Adrenal gland (tissue), 12 donors: ENCODE results near the gene EMC1. TPM values are rescaled to one million over a fixed set of nuclear protein-coding genes. Genes with fewer than 3 reads are reported as not detected.
"Not testable (repeated sequence)": the region's sequence is repeated elsewhere in the genome, so short reads cannot be mapped to it uniquely, and the experiment has no call there.

Experiments
- DNase-seq, 7 donors: peaks; one replicate each; pipeline ENCODE4 v3.0.0-alpha.2; 2019 to 2020
- H3K27ac ChIP-seq, 5 donors: fragments of 200-600 bp; sonication (generic) in 4 of 5; 1 replicate in 3 of 5; 2 replicates in 2 of 5; pipeline versions ENCODE4 v1.5.1 to v1.8.0; 2016 to 2020; ENCODE audit warnings: mild to moderate bottlenecking in 1 of 5
- H3K27me3 ChIP-seq: fragments of 200-600 bp; 2 replicates; pipeline ENCODE4 v1.8.0; 2021
- H3K36me3 ChIP-seq, 2 donors: fragments of 200-600 bp; replicated peaks in 1 of 2; 1 replicate in 1 of 2; 2 replicates in 1 of 2; pipeline versions ENCODE4 v1.5.1 to v1.8.0; 2018 to 2022
- H3K4me1 ChIP-seq, 2 donors: fragments of 200-600 bp; replicated peaks in 1 of 2; 1 replicate in 1 of 2; 2 replicates in 1 of 2; pipeline versions ENCODE4 v1.5.1 to v1.8.0; 2018 to 2021
- H3K4me3 ChIP-seq, 4 donors: fragments of 200-600 bp; sonication (generic) in 3 of 4; one replicate each; pipeline ENCODE4 v1.5.1; 2016 to 2018
- H3K9me3 ChIP-seq, 3 donors: fragments of 200-600 bp; sonication (generic) in 1 of 3; replicated peaks in 1 of 3; 1 replicate in 2 of 3; 2 replicates in 1 of 3; pipeline versions ENCODE4 v1.5.1 to v1.8.0; 2016 to 2021
- CTCF ChIP-seq, 6 experiments: fragments of 450-650 bp in 4 of 6; fragments of 200-600 bp in 2 of 6; sonication (generic) in 1 of 6; IDR thresholded peaks; 1 replicate in 5 of 6; 2 replicates in 1 of 6; pipeline versions ENCODE4 v1.5.1 to v1.8.0; 2016 to 2021; ENCODE audit warnings: antibody characterized with exemption in 6 of 6, mild to moderate bottlenecking in 2 of 6, moderate library complexity in 1 of 6
- POLR2A ChIP-seq, 2 donors: fragments of 450-650 bp; IDR thresholded peaks; one replicate each; pipeline ENCODE4 v1.6.1; 2017; ENCODE audit warnings: antibody characterized with exemption in 2 of 2, mild to moderate bottlenecking in 2 of 2, moderate library complexity in 1 of 2
- WGBS, 4 donors: extraction: QIAGEN DNeasy Blood & Tissue Kit in 2 of 4; methylation state at CpG; one replicate each; pipeline versions ENCODE4 v1.1.5 to v1.1.7; 2013 to 2017; 5-methylcytosine and 5-hydroxymethylcytosine counted together
- intact Hi-C, 2 donors: fragments of 100-400 bp; cut with DNase I; formaldehyde crosslinking; loops; one replicate each; pipeline versions ENCODE4 v1.14.1 to v1.15.0; 2022 to 2023
- polyA plus RNA-seq, 3 donors: library from polyadenylated mRNA; stranded (reverse); fragments of 200-250 nt in 2 of 3; fragments of 350-450 nt in 1 of 3; fragmentation: Illumina TruSeq in 1 of 3; extraction: RNeasy Lipid Tissue Mini Kit (QIAGEN cat#74804) in 1 of 3; gene quantifications; one replicate each; pipeline ENCODE4 v1.2.3, GENCODE V29; 2013 to 2014
- total RNA-seq, 9 donors: library from RNA; depleted of rRNA in 4 of 9; stranded (reverse); fragments of >200 nt in 4 of 9; fragments of 120-200 nt in 1 of 9; fragmentation: NEBNext Ultra II Directional in 1 of 9; extraction: Animal tissue kit (Norgen Biotek cat#: 25700) in 1 of 9; gene quantifications; one replicate each; pipeline versions ENCODE4 v1.1.0 to v1.2.4, GENCODE V29; 2013 to 2023
- donor health status: healthy with polysubstance abuse.
- donor health status: Bipolar disorder and iron deficiency.
- donor health status: DM: yes; HTN: yes; CAD: no.
- donor health status: DM: no; HTN: no; CAD: no.
- donor health status: DM: no; HTN: no; CAD: no.
- donor health status: DM: yes; HTN: yes; CAD: no.

The EMC1 gene
- total and polyA plus RNA-seq, 12 donors = 8.9 to 64.8 (median 41.5) TPM

- TF ChIP-seq CTCF (IDR thresholded peaks at IDR 0.05) (no peak), POLR2A (IDR thresholded peaks at IDR 0.05) (no peak)
- H3K27ac ChIP-seq = peak overlapping the region in 2 of 5 donors; percentile 46 to 57
- H3K9me3 ChIP-seq = no peaks in the 10 kb centered on the region
- H3K36me3 ChIP-seq = peaks cover 0 to 36% of the 10 kb centered on the region in 2 donors
- peaks cover 6 to 12% of the 10 kb centered on the region in 2 donors for H3K4me1 ChIP-seq
- DNase-seq = peak; percentile 59 to 80 (median 78)
- H3K4me3 ChIP-seq = no peak overlapping the region
- no peaks in the 10 kb centered on the region for H3K27me3 ChIP-seq
- WGBS, 4 donors = 37 to 66% (median 62%) methylated on average over 13 to 15 of the region's 15 CpGs
- intact Hi-C loops = loop anchor here in 1 of 2 donors (5.0 kb wide), 1 partner anchor 50 kb away; no protein-coding TSS in a partner anchor
Observed at GRCh38 chr1:19257178-19257914, 6.0 kb upstream of the EMC1 start.

GRCh38 chr1:19256301-19256700, 5.0 kb upstream of the EMC1 start:
- 93 to 96% (median 96%) methylated on average over 3 to 5 of the region's 5 CpGs for WGBS, 4 donors
- not testable (repeated sequence) for H3K27me3 ChIP-seq, H3K9me3 ChIP-seq, H3K4me3 ChIP-seq, DNase-seq, H3K27ac ChIP-seq
- H3K4me1 ChIP-seq = peaks cover 10 to 16% of the 10 kb centered on the region in 2 donors
- peaks cover 0 to 36% of the 10 kb centered on the region in 2 donors for H3K36me3 ChIP-seq
- intact Hi-C loops = loop anchor here in 1 of 2 donors (5.0 kb wide), 1 partner anchor 51 kb away; no protein-coding TSS in a partner anchor

- peaks cover 0 to 30% of the 10 kb centered on the region in 2 donors for H3K36me3 ChIP-seq
- no peak for DNase-seq
- WGBS, 4 donors = 85 to 90% (median 89%) methylated on average over 4 of the region's 4 CpGs
- H3K9me3 ChIP-seq = no peaks in the 10 kb centered on the region
- TF ChIP-seq POLR2A (IDR thresholded peaks at IDR 0.05) (no peak), CTCF (IDR thresholded peaks at IDR 0.05) (no peak)
- no peak overlapping the region for H3K27ac ChIP-seq
- peaks cover 17 to 23% of the 10 kb centered on the region in 2 donors for H3K4me1 ChIP-seq
- no peak overlapping the region for H3K4me3 ChIP-seq
- intact Hi-C loops = loop anchor here in 1 of 2 donors (5.0 kb wide), 1 partner anchor 52 kb away; no protein-coding TSS in a partner anchor
- H3K27me3 ChIP-seq = no peaks in the 10 kb centered on the region
Observed at GRCh38 chr1:19255288-19255687, 4.0 kb upstream of the EMC1 start.

- Histone ChIP-seq H3K4me3 (no peak overlapping the region), H3K27me3 (no peaks in the 10 kb centered on the region), H3K27ac (no peak overlapping the region), H3K36me3 (peaks cover 0 to 28% of the 10 kb centered on the region in 2 donors), H3K4me1 (peaks cover 19 to 25% of the 10 kb centered on the region in 2 donors), H3K9me3 (no peaks in the 10 kb centered on the region)
- TF ChIP-seq CTCF (IDR thresholded peaks at IDR 0.05) (no peak), POLR2A (IDR thresholded peaks at IDR 0.05) (no peak)
- intact Hi-C loops = no loop called here
- DNase-seq = no peak
Observed at GRCh38 chr1:19254416-19254815, 3.1 kb upstream of the EMC1 start.
